ENCODE measurements around the gene CAMTA1. TPM values are rescaled to one million over a fixed set of nuclear protein-coding genes. Genes with fewer than 3 reads are reported as not detected.

The CAMTA1 gene
- polyA plus RNA-seq, 1 donor from 2014 or later = 162 TPM

GRCh38 chr1:7008331-7008730 lies 223.1 kb downstream of the CAMTA1 start:
- no peak overlapping the region for H3K4me3 ChIP-seq (ENCODE audit: low read length)
- TF ChIP-seq POLR2AphosphoS5 (IDR thresholded peaks at IDR 0.05) = no peak
- no peak overlapping the region for H3K4me2 ChIP-seq (ENCODE audit: low read length)
- H3F3A ChIP-seq (ENCODE audit: insufficient read depth, low read length, poor library complexity, severe bottlenecking) = no peaks in the 10 kb centered on the region
- H3K9me2 ChIP-seq (ENCODE audit: insufficient read depth, low read length) = no peaks in the 10 kb centered on the region
- H3K27me3 ChIP-seq (ENCODE audit: insufficient read depth, low read depth, low read length) = no peaks in the 10 kb centered on the region
- H3K27ac ChIP-seq (ENCODE audit: low read length) = no peak overlapping the region
- H2AFZ ChIP-seq (ENCODE audit: low read depth, low read length) = no peak overlapping the region
- no peaks in the 10 kb centered on the region for H3K9me3 ChIP-seq (ENCODE audit: low read length)
- no peak overlapping the region for H3K9ac ChIP-seq (ENCODE audit: low read length)
- no peaks in the 10 kb centered on the region for H3K36me3 ChIP-seq (ENCODE audit: insufficient read depth, low read length)
- H4K20me1 ChIP-seq (ENCODE audit: insufficient read depth) = no peaks in the 10 kb centered on the region
- no peaks in the 10 kb centered on the region for H3K79me2 ChIP-seq (replicated peaks; ENCODE audit: insufficient read depth, low read length)

- no peak overlapping the region for H2AFZ ChIP-seq (ENCODE audit: low read depth, low read length)
- no peak overlapping the region for H3K4me3 ChIP-seq (ENCODE audit: low read length)
- H3K9ac ChIP-seq (ENCODE audit: low read length) = no peak overlapping the region
- H3F3A ChIP-seq (ENCODE audit: insufficient read depth, low read length, poor library complexity, severe bottlenecking) = no peaks in the 10 kb centered on the region
- no peaks in the 10 kb centered on the region for H3K9me3 ChIP-seq (ENCODE audit: low read length)
- H3K79me2 ChIP-seq (replicated peaks; ENCODE audit: insufficient read depth, low read length) = no peaks in the 10 kb centered on the region
- H3K27ac ChIP-seq (ENCODE audit: low read length) = no peak overlapping the region
- H3K27me3 ChIP-seq (ENCODE audit: insufficient read depth, low read depth, low read length) = no peaks in the 10 kb centered on the region
- no peaks in the 10 kb centered on the region for H3K9me2 ChIP-seq (ENCODE audit: insufficient read depth, low read length)
- no peaks in the 10 kb centered on the region for H4K20me1 ChIP-seq (ENCODE audit: insufficient read depth)
- no peak overlapping the region for H3K4me2 ChIP-seq (ENCODE audit: low read length)
- no peaks in the 10 kb centered on the region for H3K36me3 ChIP-seq (ENCODE audit: insufficient read depth, low read length)
- TF ChIP-seq EP300 (conservative IDR thresholded peaks at IDR 0.05; ENCODE audit: poor library complexity, severe bottlenecking) (no peak), SMC3 (conservative IDR thresholded peaks at IDR 0.05; ENCODE audit: poor library complexity) (no peak), POLR2AphosphoS5 (IDR thresholded peaks at IDR 0.05) (no peak), REST (IDR thresholded peaks at IDR 0.05; ENCODE audit: borderline replicate concordance) (no peak), CTCF (IDR thresholded peaks at IDR 0.05; ENCODE audit: poor library complexity, severe bottlenecking) (no peak), RAD21 (conservative IDR thresholded peaks at IDR 0.05) (no peak), TAF1 (IDR thresholded peaks at IDR 0.05; ENCODE audit: low read depth) (no peak), MXI1 (conservative IDR thresholded peaks at IDR 0.05; ENCODE audit: poor library complexity, severe bottlenecking) (no peak), EZH2 (IDR thresholded peaks at IDR 0.05; ENCODE audit: borderline replicate concordance, insufficient read depth, low read length, poor library complexity, severe bottlenecking) (no peak)
Measured at GRCh38 chr1:7008975-7009740, 223.9 kb downstream of the CAMTA1 start.

Measured in neural cell (in vitro differentiated cells).